ENCODE data around the gene FIGLA. TPM values are rescaled to one million over a fixed set of nuclear protein-coding genes. Genes with fewer than 3 reads are reported as not detected.

Gene FIGLA, protein sequence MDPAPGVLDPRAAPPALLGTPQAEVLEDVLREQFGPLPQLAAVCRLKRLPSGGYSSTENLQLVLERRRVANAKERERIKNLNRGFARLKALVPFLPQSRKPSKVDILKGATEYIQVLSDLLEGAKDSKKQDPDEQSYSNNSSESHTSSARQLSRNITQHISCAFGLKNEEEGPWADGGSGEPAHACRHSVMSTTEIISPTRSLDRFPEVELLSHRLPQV
- not detected in 2 replicates for total RNA-seq

DNA sequence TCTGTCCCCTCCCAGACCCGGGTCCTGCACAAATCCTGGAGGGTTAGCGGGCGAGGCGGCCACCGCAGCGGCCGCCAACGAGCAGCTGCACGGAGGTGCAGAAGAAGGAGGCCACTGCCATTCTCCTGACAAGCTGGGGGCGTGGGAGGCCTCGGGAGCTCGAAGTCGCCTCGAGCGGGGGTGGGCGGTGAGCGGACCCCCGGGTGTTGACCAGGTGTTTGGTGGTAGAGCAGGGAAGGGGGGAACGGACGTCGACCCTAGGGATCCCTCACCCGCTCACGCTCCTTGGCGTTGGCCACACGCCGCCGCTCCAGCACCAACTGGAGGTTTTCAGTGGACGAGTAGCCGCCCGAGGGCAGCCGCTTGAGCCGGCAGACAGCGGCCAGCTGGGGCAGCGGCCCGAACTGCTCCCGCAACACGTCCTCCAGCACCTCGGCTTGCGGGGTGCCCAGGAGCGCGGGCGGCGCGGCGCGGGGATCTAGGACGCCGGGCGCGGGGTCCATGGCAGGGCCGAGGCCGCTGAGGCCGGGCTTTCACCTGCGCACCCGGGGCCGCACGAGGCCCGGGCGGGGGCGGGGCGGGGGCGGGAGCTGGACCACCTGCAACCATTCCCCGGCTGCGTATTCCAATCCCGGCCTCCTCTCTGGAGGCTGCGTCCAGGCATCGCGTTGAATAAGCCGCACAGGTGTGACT lies at the start of gene FIGLA:
Gene FIGLA (minus strand): TSS at position 508 of the 693 bp plus-strand sequence. CDS start 5 bp downstream, at position 503.

DNA sequence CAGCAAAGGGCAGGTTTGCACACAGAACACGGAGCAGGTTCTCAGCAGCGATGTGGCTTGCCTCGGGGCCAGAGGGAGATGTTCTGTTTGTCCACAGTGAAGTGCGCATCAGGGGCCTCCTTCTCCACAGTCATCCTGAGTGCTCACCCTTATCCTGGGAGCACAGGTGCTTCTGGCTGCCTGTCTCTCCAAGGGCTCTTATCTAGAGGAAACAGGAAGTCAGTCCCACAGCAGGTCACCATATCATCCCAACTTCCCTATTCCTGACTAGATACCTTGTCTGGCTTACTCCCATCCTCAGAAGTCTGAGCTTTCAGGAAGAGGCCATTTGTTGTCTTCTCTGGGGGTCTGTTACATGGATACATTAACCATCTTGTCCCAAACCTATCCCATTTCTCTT lies 45.2 kb upstream of the FIGLA start, which contains the start of gene CD207:
Gene CD207 (minus strand): TSS at position 174 of the 400 bp plus-strand sequence. CDS start 40 bp downstream, at position 134.

GRCh38 chr2:70820499-70820898 lies 30.1 kb upstream of the FIGLA start, which contains the start of gene CLEC4F:
TSS of gene CLEC4F (minus strand) at chr2:70820599. CDS start at chr2:70820523, 76 bp downstream.

DNA sequence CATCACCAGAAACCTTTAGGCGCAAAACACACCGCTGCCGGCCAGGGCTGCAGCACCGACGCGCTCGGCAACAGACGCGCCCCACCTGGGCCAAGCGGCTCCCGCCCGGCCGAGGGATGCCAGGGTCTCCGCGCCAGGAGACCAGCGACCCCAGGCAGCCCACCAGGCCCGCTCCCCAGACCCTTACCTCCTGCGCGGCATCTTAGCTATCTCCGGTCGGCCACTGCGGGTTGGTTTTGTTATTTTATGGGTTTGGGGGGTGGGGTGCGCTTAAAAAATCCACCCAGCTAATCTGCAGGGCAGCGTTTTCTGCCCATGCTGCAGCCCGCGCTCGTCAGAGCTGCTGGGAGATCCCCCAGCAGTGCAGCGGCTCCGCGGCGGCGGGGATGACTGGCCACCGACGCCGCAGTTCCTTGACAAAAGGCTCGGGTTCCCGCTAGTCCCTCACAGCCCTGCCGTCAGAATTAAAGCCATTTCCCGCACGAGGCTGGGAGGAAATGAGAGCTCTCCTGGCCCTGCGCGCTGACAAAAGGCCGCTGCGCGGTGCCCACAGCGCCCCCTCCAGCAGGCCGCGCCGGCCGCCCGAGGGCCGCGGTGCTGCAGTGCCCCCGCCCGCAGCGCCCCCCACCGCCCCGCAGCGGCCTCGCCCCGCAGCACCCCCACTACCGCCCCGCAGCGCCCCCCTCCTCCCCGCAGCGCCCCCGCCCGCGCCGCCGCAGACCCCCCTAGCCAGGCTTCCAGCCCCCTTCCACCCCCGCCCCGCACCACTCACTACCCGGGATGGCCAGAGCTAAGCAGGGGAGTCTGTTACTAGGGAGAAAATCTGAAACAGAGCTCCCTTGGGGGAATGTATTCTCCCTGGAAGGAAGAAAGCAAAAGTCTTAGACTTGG lies 22.5 kb downstream of the FIGLA start, which contains the start of gene ADD2:
Gene ADD2 (minus strand): TSS at position 502 of the 891 bp plus-strand sequence. CDS start 61,792 bp downstream, outside the sequence.

Other genes starting within 250 kb of the FIGLA start
- 1.1 and 7.2 TPM in 2 replicates for gene TGFA, start 236.8 kb downstream of the FIGLA start, total RNA-seq
- gene ADD2, start 22.4 kb downstream of the FIGLA start, total RNA-seq: 3.4 and 5.2 TPM in 2 replicates
- not detected in 2 replicates for gene CLEC4F, start 30.0 kb upstream of the FIGLA start, total RNA-seq
- not detected in 2 replicates for gene CD207, start 45.2 kb upstream of the FIGLA start, total RNA-seq
- gene VAX2, start 109.9 kb upstream of the FIGLA start, total RNA-seq: 0.38 TPM in 1 of 2 replicates, not detected in the other
- 0.51 TPM in 1 of 2 replicates, not detected in the other for gene ATP6V1B1, start 145.3 kb upstream of the FIGLA start, total RNA-seq
- 1.8 TPM in 2 replicates for gene ANKRD53, start 188.0 kb upstream of the FIGLA start, total RNA-seq
- 27.6 and 32.3 TPM in 2 replicates for gene TEX261, start 204.2 kb upstream of the FIGLA start, total RNA-seq

Measured in mesangial cell (primary cell).